ENCODE measurements around the gene SRPRB.
"Not testable (repeated sequence)": the region's sequence is repeated elsewhere in the genome, so short reads cannot be mapped to it uniquely, and the experiment has no call there.

SRPRB gene

DNA sequence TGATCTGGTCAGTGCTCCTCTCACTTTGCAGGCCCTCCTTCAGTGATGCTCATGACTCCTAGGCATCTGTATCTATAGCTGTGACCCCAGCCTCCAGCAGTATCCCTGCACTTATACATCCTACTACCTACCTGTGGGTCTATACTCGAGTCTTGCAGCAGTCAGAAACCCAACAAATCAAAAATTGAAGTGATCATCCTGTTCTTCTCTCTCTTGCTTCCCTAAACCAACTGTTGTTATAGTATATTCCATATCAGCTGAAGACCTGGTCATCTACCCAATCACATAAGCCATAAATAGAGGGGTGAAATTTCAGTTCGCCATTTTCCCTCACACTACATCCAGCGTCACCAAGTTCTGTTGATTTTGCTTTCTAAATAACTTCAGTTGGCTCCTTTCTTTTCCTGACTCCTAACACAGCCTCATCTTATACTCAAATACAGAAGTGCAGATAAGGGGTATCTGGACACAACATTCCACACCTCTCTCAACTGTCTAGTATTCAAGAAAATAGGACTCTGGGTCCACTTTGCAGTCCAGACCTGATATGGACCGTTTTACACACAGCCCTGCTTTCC is 25.9 kb upstream of the SRPRB start:
- no peak for FAIRE-seq

GRCh38 chr3:133780756-133781155 is 24.9 kb upstream of the SRPRB start:
- not testable (repeated sequence) for FAIRE-seq

GRCh38 chr3:133781570-133781969 is 24.0 kb upstream of the SRPRB start:
- no peak for FAIRE-seq

GRCh38 chr3:133782454-133782853 is 23.2 kb upstream of the SRPRB start:
- FAIRE-seq, result no peak

DNA sequence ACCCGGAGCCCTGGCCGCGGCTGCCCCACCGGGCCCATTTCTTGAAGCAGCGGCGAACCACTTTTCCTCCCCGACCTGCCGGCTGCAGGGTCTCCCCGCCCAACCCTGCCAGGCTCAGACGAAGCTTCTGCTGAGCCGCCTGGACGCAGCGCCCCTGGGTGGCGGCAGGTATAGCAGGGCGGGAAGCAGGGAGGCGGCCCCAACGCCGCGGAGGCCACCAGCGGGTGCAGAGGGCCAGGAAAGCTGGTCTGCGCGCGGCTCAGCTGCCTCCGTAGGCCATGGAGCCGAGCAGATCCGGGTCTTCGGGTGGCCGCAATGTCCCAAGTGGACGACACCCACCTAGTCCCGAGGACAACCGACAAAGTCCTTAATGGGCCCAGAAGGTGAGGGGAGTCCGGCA is 21.9 kb upstream of the SRPRB start:
- no peak for FAIRE-seq

DNA sequence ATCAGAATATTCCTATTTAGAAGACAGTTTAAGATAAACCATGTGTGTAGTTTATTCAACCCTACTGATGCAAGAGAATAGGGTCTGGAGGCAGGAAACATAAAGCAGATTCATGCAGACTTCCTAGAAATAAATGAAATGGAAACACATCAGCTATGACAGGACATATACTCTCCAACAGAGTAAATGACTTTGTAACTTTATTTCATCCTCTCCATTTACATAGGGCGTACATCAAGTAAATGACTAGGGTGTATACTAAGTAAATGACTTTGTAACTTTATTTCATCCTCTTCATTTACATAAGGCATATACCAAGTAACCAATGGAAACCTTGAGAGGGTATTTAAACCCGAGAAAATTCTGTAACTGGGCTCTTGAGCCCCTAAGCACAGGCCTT is 17.6 kb upstream of the SRPRB start:
- no peak for FAIRE-seq

DNA sequence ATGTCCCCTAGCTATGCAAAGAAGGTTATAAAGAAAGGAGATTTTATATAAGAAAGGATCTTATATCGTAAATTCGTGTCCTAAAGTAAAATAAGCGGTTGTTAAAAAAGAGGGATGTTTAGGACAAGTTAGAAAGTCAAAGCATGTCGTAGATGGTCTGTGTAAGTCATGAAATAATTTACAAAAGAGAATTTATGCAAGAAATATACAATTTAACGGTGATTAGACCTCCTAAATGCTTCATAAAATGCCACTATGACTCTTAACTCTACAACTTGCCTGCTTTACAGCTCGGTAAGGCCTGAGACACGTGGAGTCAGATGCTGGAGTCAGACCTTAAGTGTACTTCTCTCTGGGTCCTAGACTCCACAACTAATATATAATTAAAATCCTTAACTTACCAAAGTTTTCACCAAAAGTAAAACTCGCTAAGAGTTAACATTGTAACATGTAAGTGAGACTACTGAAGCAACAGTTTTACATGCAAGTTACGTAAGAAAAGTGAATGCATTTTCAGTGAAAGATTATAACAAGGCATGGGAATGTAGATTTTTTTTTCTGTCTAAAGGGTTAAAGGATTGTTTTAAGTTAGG is 13.3 kb upstream of the SRPRB start:
- FAIRE-seq, result no peak

DNA sequence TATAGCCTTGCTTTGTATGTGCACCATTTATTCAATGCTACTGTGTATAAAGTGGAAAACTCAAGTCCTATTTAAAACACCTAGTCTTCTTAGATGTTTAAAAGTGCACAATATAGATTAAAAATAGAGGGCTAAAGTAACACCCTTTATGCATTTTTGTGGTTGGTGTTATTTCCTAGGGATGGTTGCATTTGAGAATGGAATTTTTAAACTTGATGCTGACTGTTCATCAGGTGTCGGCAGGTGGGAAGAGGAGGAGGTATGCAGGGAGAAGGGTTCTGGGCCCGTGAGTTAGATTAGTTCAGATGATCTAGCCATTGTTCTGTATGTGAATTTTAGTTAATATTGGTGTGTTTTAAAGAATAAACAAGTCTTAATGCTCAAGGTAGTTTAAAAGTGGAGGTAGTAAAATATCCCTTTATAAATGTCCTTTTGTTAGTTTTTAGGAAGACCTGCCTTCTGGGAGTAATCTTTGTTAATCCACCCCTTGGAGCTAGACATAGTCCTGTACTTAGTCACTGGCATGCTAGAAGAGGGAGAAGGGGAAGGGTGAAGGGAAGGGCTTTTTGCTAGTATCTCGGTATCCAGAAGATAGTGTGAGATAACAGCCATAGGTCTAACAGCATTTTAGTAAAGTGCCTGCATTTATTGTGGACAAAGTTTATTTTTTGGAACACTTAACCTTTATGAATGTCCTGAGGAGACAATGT is 8.1 kb upstream of the SRPRB start:
- FAIRE-seq, result no peak

DNA sequence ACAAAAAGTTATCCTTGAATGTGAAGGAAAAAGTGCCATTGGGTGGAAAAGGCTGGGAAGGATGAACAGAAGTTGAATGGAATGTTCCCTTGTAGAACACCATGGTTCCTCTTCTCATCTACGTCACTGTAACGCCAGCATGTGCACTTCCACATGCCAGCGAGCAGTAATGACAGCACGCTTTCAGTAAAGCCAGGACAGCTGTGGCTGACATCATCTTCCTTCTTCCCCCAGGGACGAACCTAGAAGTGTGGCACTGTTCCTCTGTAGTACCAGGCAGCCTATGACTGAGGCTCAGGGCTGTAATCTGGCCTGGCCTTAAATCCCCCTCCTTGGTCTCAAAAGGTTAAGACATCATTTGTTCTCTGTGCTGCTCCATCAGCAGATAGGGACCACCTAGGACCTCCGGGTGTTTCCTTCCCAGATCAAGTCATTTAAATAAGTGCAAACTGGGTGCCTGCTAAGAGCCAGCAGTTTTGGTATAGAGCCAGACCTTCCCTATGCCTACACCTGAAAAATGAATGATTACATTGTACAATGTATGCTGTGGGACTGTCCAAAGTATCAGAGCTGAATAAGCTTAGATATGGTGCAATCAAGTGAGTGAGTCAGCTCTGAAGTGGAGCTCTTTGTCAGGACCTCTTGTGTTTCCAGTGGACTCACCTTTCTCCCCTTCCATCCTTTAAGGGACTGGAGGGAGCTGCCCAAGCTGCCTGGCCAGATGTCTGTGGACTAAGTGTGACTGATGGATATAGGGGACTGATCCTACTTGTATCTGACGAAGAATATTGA is 5.6 kb upstream of the SRPRB start:
- FAIRE-seq, result no peak

GRCh38 chr3:133803469-133803868 is 2.1 kb upstream of the SRPRB start:
- FAIRE-seq, result no peak

DNA sequence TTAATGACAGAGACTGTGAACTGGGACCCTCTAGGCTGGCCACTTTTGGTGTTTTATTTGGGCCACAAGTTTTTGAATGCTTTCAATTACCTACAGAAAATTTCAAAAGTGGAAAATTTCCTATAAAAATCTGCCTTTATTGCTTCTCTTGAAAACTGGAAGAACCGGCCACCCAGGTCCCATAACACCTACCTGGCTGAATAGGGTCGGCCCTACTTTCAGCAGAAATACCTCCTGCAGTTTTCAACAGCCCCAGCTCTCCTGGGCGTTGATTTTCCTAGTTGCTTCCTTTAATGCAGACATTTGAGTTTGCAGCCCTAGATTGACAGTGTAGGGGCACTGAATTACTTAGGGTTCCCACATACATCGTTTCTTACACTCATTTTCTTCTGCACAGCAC is 719 bp upstream of the SRPRB start:
- FAIRE-seq, result no peak

DNA sequence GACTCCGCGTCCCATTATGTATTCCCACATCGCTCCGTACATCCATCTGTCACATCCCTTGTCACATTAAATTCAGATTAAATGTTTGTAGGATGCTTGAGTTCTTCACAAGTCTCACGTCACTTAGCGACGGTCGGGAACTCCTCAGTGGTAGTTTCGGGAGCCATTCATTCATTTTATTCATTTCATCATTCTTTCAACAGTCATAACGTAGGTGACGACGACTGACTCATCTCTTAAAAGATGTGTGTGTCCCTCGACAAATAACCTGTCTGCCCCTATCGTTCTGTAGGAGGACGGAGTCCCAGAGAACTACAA is 272 bp upstream of the SRPRB start:
- FAIRE-seq, result no peak

- FAIRE-seq, result no peak
These were observed 7.3 kb downstream of the SRPRB start for GRCh38 chr3:133812872-133813271.

GRCh38 chr3:133815386-133815785 is 9.8 kb downstream of the SRPRB start:
- no peak for FAIRE-seq

DNA sequence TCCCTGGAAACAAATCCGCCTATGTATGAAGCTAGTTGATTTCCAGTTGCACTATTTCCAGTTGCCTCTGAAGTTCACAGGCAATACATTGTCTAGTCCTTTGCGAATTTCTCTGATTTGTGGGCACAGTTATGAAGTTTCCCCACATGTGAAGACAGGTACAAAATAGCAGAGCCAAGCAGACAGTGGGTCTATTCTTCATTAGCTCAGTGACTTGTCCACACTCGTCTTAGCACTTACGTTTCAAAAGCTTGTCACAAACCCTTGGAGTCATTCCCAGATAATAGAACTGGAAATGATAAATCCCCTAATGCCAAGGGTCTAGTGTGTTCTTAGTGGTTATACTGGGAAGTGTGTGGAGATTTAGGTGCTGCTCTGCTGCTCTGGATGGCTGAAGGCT is 14.5 kb downstream of the SRPRB start:
- FAIRE-seq, result no peak

- no peak for FAIRE-seq
These were observed 15.5 kb downstream of the SRPRB start for GRCh38 chr3:133820889-133821675.

DNA sequence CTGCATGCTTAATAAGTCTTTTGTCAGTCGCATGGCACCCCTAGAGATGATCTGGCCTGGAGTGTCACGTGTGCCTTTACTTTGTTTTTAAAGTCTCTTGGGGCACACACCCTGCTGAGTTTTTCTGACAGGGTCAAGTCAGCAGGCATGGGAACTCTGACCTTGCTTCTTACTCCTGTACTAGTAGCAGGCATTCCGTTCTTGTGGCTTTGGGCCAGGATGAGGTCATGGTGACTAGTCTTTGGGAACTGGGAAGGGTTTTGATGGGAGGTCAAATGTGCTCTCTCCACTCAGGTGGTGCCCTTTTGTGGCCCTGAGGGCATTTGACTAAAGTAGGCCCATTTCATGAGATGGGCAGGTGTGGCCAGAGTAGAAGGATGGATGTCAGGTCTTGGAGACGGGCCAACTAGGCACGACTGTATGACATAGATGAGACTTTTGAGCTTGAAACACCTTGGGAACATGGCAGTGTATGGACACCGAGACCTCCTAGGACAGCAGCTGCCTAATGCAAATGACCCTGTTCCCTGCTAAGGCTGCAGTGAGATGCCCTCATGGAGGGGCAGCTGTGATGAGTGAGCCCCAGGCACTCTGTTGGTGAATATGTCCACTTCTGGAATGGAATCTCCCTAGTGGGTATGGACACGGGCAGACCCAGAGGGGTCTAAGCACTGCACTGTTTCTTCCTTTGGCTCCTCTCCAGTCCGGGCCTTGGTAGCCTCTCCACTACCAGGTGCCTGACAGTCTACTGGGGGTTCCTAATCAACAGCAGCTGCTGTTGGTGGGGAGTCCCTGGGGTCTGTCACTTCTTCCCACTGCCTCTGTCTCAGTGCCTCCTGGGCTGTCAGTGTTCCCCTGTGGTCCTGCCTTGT is 16.4 kb downstream of the SRPRB start:
- FAIRE-seq, result no peak

- no peak for FAIRE-seq
These were observed 19.4 kb downstream of the SRPRB start for GRCh38 chr3:133824961-133825485.

- FAIRE-seq, result no peak
These were observed 20.5 kb downstream of the SRPRB start for GRCh38 chr3:133825969-133826727.

GRCh38 chr3:133827136-133827535 is 21.5 kb downstream of the SRPRB start:
- FAIRE-seq, result no peak

DNA sequence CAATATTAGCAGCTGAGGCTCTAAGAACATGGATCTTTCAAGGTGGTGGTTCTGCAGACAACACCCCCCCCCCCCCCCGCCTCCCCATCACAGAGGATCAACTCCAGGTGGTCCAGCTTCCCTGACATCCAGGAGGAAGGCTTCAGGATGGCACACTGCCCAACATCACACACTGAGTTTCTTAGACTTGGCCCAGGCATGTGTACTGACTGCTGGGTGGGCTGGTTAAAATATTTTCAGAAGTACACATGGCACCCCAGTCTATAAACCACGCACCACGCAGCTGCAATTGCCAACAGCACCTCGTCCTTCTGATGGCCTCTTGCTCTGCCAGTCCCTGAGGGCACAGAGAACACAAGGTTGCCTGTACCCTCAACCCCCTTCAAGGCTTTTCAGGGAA is 22.1 kb downstream of the SRPRB start:
- FAIRE-seq, result no peak

Data from A204.1 (cell line).